HS-5 (cell line): Measurements from ENCODE around the gene NKD1.

ENCODE experiments used
- DNase-seq: peaks from one replicate; pipeline ENCODE4 v3.0.0-alpha.2; 2012; ENCODE audit warnings: low read depth

Gene NKD1

GRCh38 chr16:50696126-50696525 lies 147.9 kb downstream of the NKD1 start:
- no peak for DNase-seq

GRCh38 chr16:50696575-50697420 lies 148.6 kb downstream of the NKD1 start:
- DNase-seq: no peak

GRCh38 chr16:50697421-50697715 lies 149.2 kb downstream of the NKD1 start:
- DNase-seq: no peak

GRCh38 chr16:50697881-50698767 lies 149.9 kb downstream of the NKD1 start:
- DNase-seq: no peak
